ENCODE measurements around the gene HTATIP2. TPM values are rescaled to one million over a fixed set of nuclear protein-coding genes. Genes with fewer than 3 reads are reported as not detected.

The HTATIP2 gene
- total RNA-seq, 1 experiment from 2014 or later: 43.4 TPM

- Histone ChIP-seq H3K9ac (ENCODE audit: low read length) (no peak overlapping the region), H3K9me2 (ENCODE audit: insufficient read depth) (no peaks in the 10 kb centered on the region), H3K4me1 (ENCODE audit: control insufficient read depth in 1 of 2, insufficient read depth in 2 of 2, low read length in 2 of 2) (no peaks in the 10 kb centered on the region), H3K27ac (ENCODE audit: low read depth, low read length) (no peak overlapping the region), H3K9me3 (ENCODE audit: control insufficient read depth in 1 of 2, insufficient read depth in 1 of 2, low read depth in 1 of 2, low read length in 2 of 2) (no peaks in the 10 kb centered on the region), H3K79me2 (ENCODE audit: insufficient read depth, low read length) (peaks cover 28% of the 10 kb centered on the region), H3K36me3 (ENCODE audit: control insufficient read depth in 1 of 2, insufficient read depth in 2 of 2, low read length in 2 of 2) (peaks cover 0 to 20% of the 10 kb centered on the region in 2 experiments; a peak in 2 of 4 replicates), H4K20me1 (ENCODE audit: insufficient read depth) (no peaks in the 10 kb centered on the region), H3K4me3 (replicated peaks in 1 of 2; ENCODE audit: low read depth in 1 of 2, low read length in 2 of 2) (no peak overlapping the region), H3K27me3 (ENCODE audit: insufficient read depth, low read length) (no peaks in the 10 kb centered on the region), H2AFZ (ENCODE audit: low read depth, low read length, poor library complexity, severe bottlenecking) (no peak overlapping the region), H3K4me2 (ENCODE audit: low read length) (no peak overlapping the region)
- no peak for ATAC-seq
- ChIA-PET RAD21 (ENCODE audit: low non-redundant PET in 1 of 2, low total read pairs in 2 of 2, uncharacterized antibody in 2 of 2, unreplicated experiment in 2 of 2) (no interaction called here), POLR2A (no interaction called here), CTCF (no interaction called here)
- BruUV-seq (replicated peaks): no TSS peak
- DNase-seq (ENCODE audit: low read depth, low spot score): no peak
- intact Hi-C loops (cut with micrococcal nuclease): no loop called here
- TF ChIP-seq TCF7L2 (IDR thresholded peaks at IDR 0.05; ENCODE audit: borderline replicate concordance, extremely low read depth, insufficient read depth, insufficient read length) (no peak), CBX3 (IDR thresholded peaks at IDR 0.05; ENCODE audit: low read depth) (no peak), EZH2 (IDR thresholded peaks at IDR 0.05) (no peak), EZH2phosphoT487 (IDR thresholded peaks at IDR 0.05; ENCODE audit: borderline replicate concordance) (no peak), REST (IDR thresholded peaks at IDR 0.05; ENCODE audit: low read depth) (no peak)
These were observed 54.3 kb downstream of the HTATIP2 start for GRCh38 chr11:20417771-20418170.

- no peaks in the 10 kb centered on the region for H4K20me1 ChIP-seq (ENCODE audit: insufficient read depth)
- ChIA-PET CTCF (no interaction called here), RAD21 (ENCODE audit: low non-redundant PET in 1 of 2, low total read pairs in 2 of 2, uncharacterized antibody in 2 of 2, unreplicated experiment in 2 of 2) (no interaction called here), POLR2A (no interaction called here)
- H2AFZ ChIP-seq (ENCODE audit: low read depth, low read length, poor library complexity, severe bottlenecking): no peak overlapping the region
- H3K9me2 ChIP-seq (ENCODE audit: insufficient read depth): no peaks in the 10 kb centered on the region
- no TSS peak for BruUV-seq (replicated peaks)
- no peaks in the 10 kb centered on the region for H3K9me3 ChIP-seq (ENCODE audit: control insufficient read depth in 1 of 2, insufficient read depth in 1 of 2, low read depth in 1 of 2, low read length in 2 of 2)
- H3K9ac ChIP-seq (ENCODE audit: low read length): no peak overlapping the region
- no peak for DNase-seq (ENCODE audit: low read depth, low spot score)
- ATAC-seq: no peak
- no peak overlapping the region for H3K4me3 ChIP-seq (replicated peaks in 1 of 2; ENCODE audit: low read depth in 1 of 2, low read length in 2 of 2)
- no peaks in the 10 kb centered on the region for H3K4me1 ChIP-seq (ENCODE audit: control insufficient read depth in 1 of 2, insufficient read depth in 2 of 2, low read length in 2 of 2)
- no peak overlapping the region for H3K27ac ChIP-seq (ENCODE audit: low read depth, low read length)
- H3K27me3 ChIP-seq (ENCODE audit: insufficient read depth, low read length): no peaks in the 10 kb centered on the region
- H3K4me2 ChIP-seq (ENCODE audit: low read length): no peak overlapping the region
- peaks cover 19% of the 10 kb centered on the region for H3K79me2 ChIP-seq (ENCODE audit: insufficient read depth, low read length)
- peaks cover 0 to 14% of the 10 kb centered on the region in 2 experiments; a peak in 3 of 4 replicates for H3K36me3 ChIP-seq (ENCODE audit: control insufficient read depth in 1 of 2, insufficient read depth in 2 of 2, low read length in 2 of 2)
- intact Hi-C loops (cut with micrococcal nuclease): no loop called here
- TF ChIP-seq REST (IDR thresholded peaks at IDR 0.05; ENCODE audit: low read depth) (no peak), EGR1 (IDR thresholded peaks at IDR 0.05; ENCODE audit: low read depth) (no peak), EZH2 (IDR thresholded peaks at IDR 0.05) (no peak), FOSL1 (IDR thresholded peaks at IDR 0.05; ENCODE audit: low read depth) (no peak), CBX3 (IDR thresholded peaks at IDR 0.05; ENCODE audit: low read depth) (no peak), ZBTB33 (IDR thresholded peaks at IDR 0.05; ENCODE audit: extremely low read depth, insufficient replicate concordance, low read length) (no peak), POLR2A (IDR thresholded peaks at IDR 0.05; ENCODE audit: borderline replicate concordance, extremely low read depth, insufficient read depth, insufficient read length) (no peak), EZH2phosphoT487 (IDR thresholded peaks at IDR 0.05; ENCODE audit: borderline replicate concordance) (no peak), SIN3A (IDR thresholded peaks at IDR 0.05; ENCODE audit: low read depth) (no peak), RAD21 (IDR thresholded peaks at IDR 0.05; ENCODE audit: low read depth) (no peak)
These were observed 58.4 kb downstream of the HTATIP2 start for GRCh38 chr11:20421946-20422345.
